HFFc6 (cell line): ENCODE results near the gene CD300LD. TPM values are rescaled to one million over a fixed set of nuclear protein-coding genes. Genes with fewer than 3 reads are reported as not detected.

Source experiments
- DNase-seq: peaks from one replicate; pipeline ENCODE4 v3.0.0-alpha.2; 2018
- H3K27ac Mint-ChIP-seq: 2 replicates; pipeline ENCODE4 v1.8.0; 2020; ENCODE audit warnings: mild to moderate bottlenecking, mixed read lengths
- H3K27me3 Mint-ChIP-seq: 2 replicates; pipeline ENCODE4 v1.8.0; 2021; ENCODE audit warnings: mild to moderate bottlenecking, moderate library complexity, mixed read lengths; ENCODE audit not compliant: insufficient read depth
- H3K36me3 Mint-ChIP-seq: 2 replicates; pipeline ENCODE4 v1.8.0; 2021; ENCODE audit warnings: low read depth, mixed read lengths
- H3K4me1 Mint-ChIP-seq: 2 replicates; pipeline ENCODE4 v1.8.0; 2020; ENCODE audit warnings: low read depth, mixed read lengths
- H3K4me3 Mint-ChIP-seq: 2 replicates; pipeline ENCODE4 v1.8.0; 2020; ENCODE audit warnings: mild to moderate bottlenecking, moderate library complexity, mixed read lengths
- H3K9me3 Mint-ChIP-seq: 2 replicates; pipeline ENCODE4 v1.8.0; 2020; ENCODE audit warnings: mild to moderate bottlenecking, mixed read lengths
- total RNA-seq, 6 experiments: library from RNA; stranded (reverse); fragmentation: NEBNext Ultra II Directional; extraction: Animal tissue kit (Norgen Biotek cat#: 25700); gene quantifications; 2 replicates in 1 of 6; 3 replicates in 5 of 6; pipeline ENCODE4 v1.2.3, GENCODE V29; 2021
- TF ChIP-seq, protein P1 (sequence below): fragments of 200-600 bp; sonication (generic); IDR thresholded peaks from 2 replicates; pipeline ENCODE4 v1.5.0; 2021; ENCODE audit warnings: antibody characterized with exemption, mild to moderate bottlenecking

The CD300LD gene
- total RNA-seq, 6 experiments from 2014 or later = not detected

- TF ChIP-seq, protein P1, sequence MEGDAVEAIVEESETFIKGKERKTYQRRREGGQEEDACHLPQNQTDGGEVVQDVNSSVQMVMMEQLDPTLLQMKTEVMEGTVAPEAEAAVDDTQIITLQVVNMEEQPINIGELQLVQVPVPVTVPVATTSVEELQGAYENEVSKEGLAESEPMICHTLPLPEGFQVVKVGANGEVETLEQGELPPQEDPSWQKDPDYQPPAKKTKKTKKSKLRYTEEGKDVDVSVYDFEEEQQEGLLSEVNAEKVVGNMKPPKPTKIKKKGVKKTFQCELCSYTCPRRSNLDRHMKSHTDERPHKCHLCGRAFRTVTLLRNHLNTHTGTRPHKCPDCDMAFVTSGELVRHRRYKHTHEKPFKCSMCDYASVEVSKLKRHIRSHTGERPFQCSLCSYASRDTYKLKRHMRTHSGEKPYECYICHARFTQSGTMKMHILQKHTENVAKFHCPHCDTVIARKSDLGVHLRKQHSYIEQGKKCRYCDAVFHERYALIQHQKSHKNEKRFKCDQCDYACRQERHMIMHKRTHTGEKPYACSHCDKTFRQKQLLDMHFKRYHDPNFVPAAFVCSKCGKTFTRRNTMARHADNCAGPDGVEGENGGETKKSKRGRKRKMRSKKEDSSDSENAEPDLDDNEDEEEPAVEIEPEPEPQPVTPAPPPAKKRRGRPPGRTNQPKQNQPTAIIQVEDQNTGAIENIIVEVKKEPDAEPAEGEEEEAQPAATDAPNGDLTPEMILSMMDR = no peak
- Mint-ChIP-seq H3K4me1 (no peaks in the 10 kb centered on the region), H3K36me3 (peaks cover 13% of the 10 kb centered on the region), H3K27me3 (peaks cover 8% of the 10 kb centered on the region), H3K27ac (no peak within 1 kb of the TSS), H3K4me3 (no peak within 1 kb of the TSS), H3K9me3 (peaks cover 83% of the 10 kb centered on the region)
- no peak for DNase-seq
These were observed 46.2 kb downstream of the CD300LD start, which contains the start of gene CD300C for GRCh38 chr17:74545843-74546230. TSS of gene CD300C (minus strand) at chr17:74546115. CDS start at chr17:74545782, 333 bp downstream.

DNA sequence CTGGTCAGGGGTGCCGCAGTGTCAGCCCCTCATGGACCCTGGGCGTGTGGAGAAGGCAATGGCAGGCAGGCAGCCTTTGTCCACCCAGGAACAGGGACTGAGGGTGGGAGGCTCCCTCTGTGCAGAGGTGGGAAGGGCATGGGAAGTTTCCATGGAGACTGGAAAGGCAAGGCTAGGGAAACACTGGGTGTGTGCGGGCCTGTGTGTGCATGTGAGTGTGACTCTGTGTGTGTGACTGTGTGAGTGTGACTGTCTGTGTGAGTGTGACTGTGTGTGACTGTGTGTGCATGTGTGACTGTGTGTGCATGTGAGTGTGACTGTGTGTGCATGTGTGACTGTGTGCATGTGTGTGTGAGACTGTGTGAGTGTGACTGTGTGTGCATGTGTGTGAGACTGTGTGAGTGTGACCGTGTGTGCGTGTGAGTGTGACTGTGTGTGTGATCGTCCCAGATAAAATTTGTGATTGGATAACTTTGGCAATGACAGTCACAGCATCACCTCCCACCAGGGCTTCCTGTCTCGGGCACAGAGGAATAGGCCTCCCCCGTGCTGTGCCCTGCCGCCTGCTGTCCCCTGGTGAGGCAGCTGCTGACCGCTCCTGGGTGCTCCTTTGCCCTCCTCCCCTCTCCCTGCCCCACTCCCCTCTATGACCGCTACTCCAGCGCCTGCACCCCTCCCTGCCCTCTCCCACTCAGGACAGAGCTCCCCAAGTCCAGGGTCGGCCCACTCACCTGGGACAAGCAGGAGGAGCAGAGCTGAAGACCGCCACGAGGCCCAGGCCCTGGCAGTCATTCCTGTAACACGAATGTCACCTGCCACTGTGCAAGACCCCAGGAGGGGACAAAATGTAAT is 46.9 kb downstream of the CD300LD start:
- TF ChIP-seq, protein P1 = no peak
- Mint-ChIP-seq H3K27ac (no peak overlapping the region), H3K27me3 (peaks cover 7% of the 10 kb centered on the region), H3K9me3 (peaks cover 82% of the 10 kb centered on the region), H3K4me1 (no peaks in the 10 kb centered on the region), H3K4me3 (no peak overlapping the region), H3K36me3 (peaks cover 13% of the 10 kb centered on the region)
- no peak for DNase-seq

DNA sequence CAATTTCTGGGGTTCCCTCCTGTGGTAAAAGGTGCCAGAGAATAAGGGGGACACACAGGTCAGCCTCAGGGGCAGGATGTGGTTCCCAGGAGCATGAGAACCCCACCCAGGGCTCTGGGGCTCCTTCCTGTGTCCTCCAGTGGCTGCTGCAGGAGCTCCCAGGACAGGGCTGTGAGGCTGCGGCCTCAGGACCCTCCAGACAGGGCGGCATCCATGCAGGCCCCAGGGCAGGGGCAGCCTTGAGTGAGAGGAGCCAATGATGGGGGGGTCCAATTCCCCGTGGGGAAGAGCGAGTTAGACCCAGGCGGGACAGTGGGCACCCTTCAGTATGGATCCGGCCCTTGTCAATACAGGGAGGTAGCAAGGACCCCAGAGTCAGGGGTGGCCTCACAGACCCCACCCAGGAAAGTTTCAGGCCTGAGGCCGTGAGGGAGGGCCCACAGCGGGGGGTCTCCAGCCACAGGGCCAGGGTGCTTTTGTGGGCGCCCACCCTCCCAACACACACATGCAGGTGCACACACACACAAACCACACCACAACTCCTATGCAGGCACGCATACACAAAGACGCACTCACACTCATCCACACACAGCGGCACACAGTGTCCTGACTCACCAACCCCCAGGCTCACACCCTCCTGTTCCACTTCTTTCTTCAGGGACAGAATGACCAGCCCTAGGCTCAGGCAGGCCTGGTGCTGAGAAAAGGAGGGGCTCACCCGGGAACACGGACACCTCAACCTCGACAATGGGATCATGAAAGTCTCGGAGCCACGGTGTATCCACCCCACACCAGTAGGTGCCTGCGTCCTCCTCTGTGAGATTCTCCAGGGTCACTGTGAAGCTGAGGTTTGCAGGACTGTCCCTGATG is 48.0 kb downstream of the CD300LD start:
- Mint-ChIP-seq H3K4me3 (no peak overlapping the region), H3K36me3 (peaks cover 18% of the 10 kb centered on the region), H3K27ac (no peak overlapping the region), H3K9me3 (peaks cover 85% of the 10 kb centered on the region), H3K27me3 (peaks cover 6% of the 10 kb centered on the region), H3K4me1 (no peaks in the 10 kb centered on the region)
- TF ChIP-seq, protein P1 = no peak
- no peak for DNase-seq

DNA sequence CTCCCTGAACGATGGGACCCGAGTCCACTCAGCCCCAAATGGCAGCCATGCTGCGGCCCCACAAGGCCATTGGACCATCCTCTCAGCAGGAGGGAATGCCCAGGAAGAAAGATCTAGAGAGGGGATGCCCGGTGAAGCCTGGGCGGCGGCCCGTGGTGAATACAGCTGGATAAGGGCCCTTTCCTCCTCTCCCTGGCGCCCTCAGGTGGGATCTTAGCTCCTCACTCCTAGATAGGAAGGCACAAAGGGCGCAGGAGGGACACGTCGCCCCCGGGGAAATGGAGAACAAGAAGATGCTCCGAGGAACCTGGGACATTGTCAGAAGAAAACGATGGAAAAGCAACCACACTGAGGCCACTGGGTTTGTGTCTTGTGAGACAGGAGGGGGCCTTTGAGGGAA is 48.7 kb downstream of the CD300LD start:
- H3K4me1 Mint-ChIP-seq = no peaks in the 10 kb centered on the region
- no peak overlapping the region for H3K4me3 Mint-ChIP-seq
- no peak overlapping the region for H3K27ac Mint-ChIP-seq
- no peak for DNase-seq
- peaks cover 16% of the 10 kb centered on the region for H3K36me3 Mint-ChIP-seq
- peaks cover 2% of the 10 kb centered on the region; the same call in 1 of the 2 replicates for H3K27me3 Mint-ChIP-seq
- TF ChIP-seq, protein P1 = no peak
- H3K9me3 Mint-ChIP-seq = peaks cover 81% of the 10 kb centered on the region

GRCh38 chr17:74542727-74543383 is 49.2 kb downstream of the CD300LD start:
- no peak for DNase-seq
- H3K4me1 Mint-ChIP-seq = no peaks in the 10 kb centered on the region

More at GRCh38 chr17:74542727-74543383, 49.2 kb downstream of the CD300LD start:
- H3K36me3 Mint-ChIP-seq = peaks cover 11% of the 10 kb centered on the region
- H3K4me3 Mint-ChIP-seq = no peak overlapping the region
- peaks cover 75% of the 10 kb centered on the region for H3K9me3 Mint-ChIP-seq
- H3K27ac Mint-ChIP-seq = no peak overlapping the region
- H3K27me3 Mint-ChIP-seq = no peaks in the 10 kb centered on the region; the same call in 1 of the 2 replicates
- TF ChIP-seq, protein P1 = no peak
